Subcutaneous adipose tissue (tissue), 4 donors: ENCODE results near the gene ZNF536. TPM values are rescaled to one million over a fixed set of nuclear protein-coding genes. Genes with fewer than 3 reads are reported as not detected.

Experiments
- CTCF ChIP-seq: fragments of 450-650 bp; IDR thresholded peaks from one replicate; pipeline ENCODE4 v1.5.1; 2016; ENCODE audit warnings: low read depth, mild to moderate bottlenecking, control low read depth, antibody characterized with exemption, moderate library complexity
- total RNA-seq, 4 donors: library from RNA; depleted of rRNA; stranded (reverse); fragments of >200 nt; gene quantifications; one replicate each; pipeline ENCODE4 v1.1.0, GENCODE V29; 2016

ZNF536 gene
- total RNA-seq, 4 donors from 2014 or later = under 0.01 to 0.17 TPM; not detected in 2

GRCh38 chr19:30504272-30504671 is 132.1 kb downstream of the ZNF536 start:
- TF ChIP-seq CTCF = no peak

GRCh38 chr19:30512176-30513081 is 140.2 kb downstream of the ZNF536 start:
- no peak for TF ChIP-seq CTCF

DNA sequence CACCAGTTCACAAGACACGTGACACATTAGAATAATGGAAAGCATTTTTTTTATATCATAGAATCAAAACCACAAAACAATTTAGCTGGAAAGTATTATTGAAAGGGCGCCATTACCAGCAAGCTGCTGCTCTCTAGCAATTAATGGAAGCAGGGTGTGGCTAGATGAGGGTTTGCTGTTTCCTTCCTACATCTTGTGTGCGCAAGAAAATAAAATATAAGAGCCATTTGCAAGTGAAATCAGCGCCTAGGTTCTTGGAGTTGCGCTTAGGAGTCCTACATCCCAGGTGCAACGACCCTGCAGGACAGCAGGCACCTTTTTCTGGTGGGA is 140.9 kb downstream of the ZNF536 start:
- TF ChIP-seq CTCF = no peak

GRCh38 chr19:30516111-30516510 is 143.9 kb downstream of the ZNF536 start:
- TF ChIP-seq CTCF = no peak

DNA sequence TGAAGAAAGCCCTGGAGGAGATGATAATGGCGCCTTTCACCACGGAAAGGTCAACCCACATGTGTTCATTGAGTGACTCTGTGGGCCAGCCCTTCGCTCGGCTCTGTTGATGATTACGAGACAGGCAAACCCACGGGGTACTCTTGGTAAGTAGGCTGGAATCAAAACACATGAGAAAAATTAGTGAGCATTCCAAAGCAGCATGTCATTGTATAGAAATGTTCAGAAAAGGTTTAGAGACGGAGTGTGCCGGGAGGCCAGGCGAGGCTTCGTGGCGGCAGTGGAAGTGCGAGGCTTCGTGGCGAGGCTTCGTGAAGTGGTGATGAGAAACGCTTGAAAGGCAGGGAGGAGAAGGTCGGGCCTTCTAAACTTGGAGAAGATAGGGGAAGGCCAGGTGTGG is 144.3 kb downstream of the ZNF536 start:
- TF ChIP-seq CTCF = no peak

GRCh38 chr19:30518965-30519606 is 146.9 kb downstream of the ZNF536 start:
- no peak for TF ChIP-seq CTCF

DNA sequence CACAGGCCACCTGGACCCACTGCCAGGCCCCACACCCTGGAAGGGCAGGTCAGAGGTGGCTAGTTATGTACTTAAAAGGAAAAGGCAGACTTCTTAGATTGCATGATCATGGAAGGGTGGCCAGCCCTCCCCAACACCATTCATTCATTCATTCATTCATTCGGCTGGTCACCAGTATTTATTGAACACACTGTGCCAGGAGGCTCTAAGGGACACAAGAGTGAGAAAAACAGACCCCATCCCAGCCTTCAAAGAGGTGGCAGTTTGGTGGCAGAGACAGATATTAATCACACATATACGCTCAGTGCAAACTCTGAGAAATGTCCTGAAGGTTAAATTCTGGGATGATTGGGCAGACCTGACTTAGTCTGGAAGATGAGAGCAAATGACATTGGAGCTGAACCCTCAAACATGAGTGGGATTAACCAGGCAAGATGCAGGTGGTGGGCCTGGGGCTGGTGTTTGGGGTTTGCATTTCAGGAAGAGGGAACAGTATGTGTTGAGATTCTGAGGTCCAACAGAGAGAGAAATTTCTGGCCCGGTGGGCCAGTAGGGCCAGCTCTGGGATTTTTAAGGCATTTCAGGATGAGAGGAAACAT is 147.5 kb downstream of the ZNF536 start:
- no peak for TF ChIP-seq CTCF
